Hematopoietic multipotent progenitor cell (in vitro differentiated cells): ENCODE data around the gene MAP3K8. TPM values are rescaled to one million over a fixed set of nuclear protein-coding genes. Genes with fewer than 3 reads are reported as not detected.
A peak's percentile ranks its signal among the peaks of the same experiment; 100 is the strongest.

ENCODE experiments used
- DNase-seq, 3 donors: peaks; one replicate each; pipeline ENCODE4 v3.0.0-alpha.2; 2011 to 2015; ENCODE audit warnings: low read depth in 2 of 3, low spot score in 2 of 3
- total RNA-seq: library from RNA; depleted of rRNA; stranded (reverse); fragments of >200 nt; gene quantifications from one replicate; pipeline ENCODE4 v1.2.3, GENCODE V29; 2012

The MAP3K8 gene
- total RNA-seq, 1 donor = 10.2 TPM

- no peak for DNase-seq
These were observed 47.6 kb downstream of the MAP3K8 start for GRCh38 chr10:30481603-30482002.

- peak in 2 of 3 donors; percentile 66 to 90 for DNase-seq
These were observed 54.3 kb downstream of the MAP3K8 start for GRCh38 chr10:30488316-30488715.

GRCh38 chr10:30489346-30489745, 55.4 kb downstream of the MAP3K8 start:
- no peak for DNase-seq

- DNase-seq = no peak
These were observed 56.5 kb downstream of the MAP3K8 start for GRCh38 chr10:30490289-30491000.

- no peak for DNase-seq
These were observed 57.4 kb downstream of the MAP3K8 start for GRCh38 chr10:30491204-30491915.

GRCh38 chr10:30491916-30492515, 58.0 kb downstream of the MAP3K8 start:
- DNase-seq = no peak

- DNase-seq = peak in 2 of 3 donors; percentile 70 to 72
These were observed 59.9 kb downstream of the MAP3K8 start for GRCh38 chr10:30493609-30494530.

GRCh38 chr10:30494558-30494957, 60.6 kb downstream of the MAP3K8 start:
- no peak for DNase-seq

- DNase-seq = no peak
These were observed 61.7 kb downstream of the MAP3K8 start for GRCh38 chr10:30495687-30496086.

- DNase-seq = no peak
These were observed 65.8 kb downstream of the MAP3K8 start for GRCh38 chr10:30499816-30500215.

GRCh38 chr10:30500534-30500933, 66.5 kb downstream of the MAP3K8 start:
- DNase-seq = no peak

GRCh38 chr10:30500963-30501504, 67.0 kb downstream of the MAP3K8 start:
- no peak for DNase-seq

- peak in 2 of 3 donors; percentile 66 to 89 for DNase-seq
These were observed 68.5 kb downstream of the MAP3K8 start for GRCh38 chr10:30502266-30503060.

GRCh38 chr10:30503700-30504266, 69.8 kb downstream of the MAP3K8 start:
- DNase-seq = no peak

- peak in 1 of 3 donors; percentile 62 for DNase-seq
These were observed 71.7 kb downstream of the MAP3K8 start for GRCh38 chr10:30505543-30506298.

GRCh38 chr10:30509508-30509907, 75.5 kb downstream of the MAP3K8 start:
- DNase-seq = no peak

GRCh38 chr10:30510184-30510931, 76.4 kb downstream of the MAP3K8 start:
- DNase-seq = no peak
